NK-92 treated with Interleukin-12 subunit alpha and Interleukin-12 subunit beta, amount 100 ng/mL, for 24 hours (cell line): ENCODE data around the gene RIMBP2.

Source experiments
- DNase-seq: peaks from one replicate; lab custom pipeline; 2025; lab: John Stamatoyannopoulos, UW

Gene RIMBP2

GRCh38 chr12:130504110-130504839, 211.8 kb downstream of the RIMBP2 start:
- DNase-seq = no peak

GRCh38 chr12:130501821-130502220, 214.3 kb downstream of the RIMBP2 start:
- no peak for DNase-seq

DNA sequence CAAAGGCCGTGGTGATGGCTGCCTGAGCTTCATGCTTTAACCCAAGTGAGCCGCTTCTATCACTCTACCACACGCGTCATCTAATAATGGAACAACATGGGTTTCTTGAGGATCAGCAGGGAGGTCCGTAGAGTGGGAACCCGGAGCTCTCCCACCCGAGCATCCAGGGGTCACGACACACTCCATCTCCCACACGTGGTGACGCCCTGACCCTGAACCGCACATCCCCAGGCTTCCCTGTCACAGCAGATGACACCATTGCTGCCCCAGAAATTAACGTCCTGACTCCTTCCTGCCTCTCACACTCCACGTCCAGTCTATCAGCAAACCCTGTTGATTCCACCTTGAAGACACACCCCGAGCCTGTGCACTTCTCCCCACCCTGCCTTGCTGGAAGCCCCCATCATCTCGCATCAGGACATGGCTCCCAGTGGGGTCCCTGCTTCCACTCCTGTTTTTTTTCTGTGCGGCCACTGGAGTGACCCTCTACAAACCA, 215.2 kb downstream of the RIMBP2 start:
- no peak for DNase-seq

DNA sequence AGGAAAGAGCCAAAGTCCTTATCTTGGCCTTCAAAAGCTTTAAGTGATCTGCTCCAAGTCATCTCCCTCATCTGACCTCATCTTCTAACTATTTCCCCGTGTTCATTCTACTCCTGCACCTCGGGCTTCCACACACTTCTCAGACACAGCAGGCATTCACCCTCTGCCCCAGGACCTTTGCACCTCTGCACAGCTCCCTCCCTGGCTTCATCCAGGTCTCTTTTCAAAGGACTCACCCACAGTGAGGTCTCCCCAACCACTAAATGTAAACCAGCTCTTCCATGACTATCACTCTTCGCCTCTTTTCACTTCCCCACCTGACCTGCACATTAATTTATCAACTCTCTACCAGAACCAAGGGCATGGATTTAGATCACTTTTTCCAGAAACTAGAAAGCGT, 216.6 kb downstream of the RIMBP2 start:
- DNase-seq = no peak

GRCh38 chr12:130498589-130499385, 217.3 kb downstream of the RIMBP2 start:
- DNase-seq = no peak

- DNase-seq = no peak
These were observed 218.1 kb downstream of the RIMBP2 start for GRCh38 chr12:130497991-130498390.

- DNase-seq = no peak
These were observed 218.8 kb downstream of the RIMBP2 start for GRCh38 chr12:130497321-130497720.

DNA sequence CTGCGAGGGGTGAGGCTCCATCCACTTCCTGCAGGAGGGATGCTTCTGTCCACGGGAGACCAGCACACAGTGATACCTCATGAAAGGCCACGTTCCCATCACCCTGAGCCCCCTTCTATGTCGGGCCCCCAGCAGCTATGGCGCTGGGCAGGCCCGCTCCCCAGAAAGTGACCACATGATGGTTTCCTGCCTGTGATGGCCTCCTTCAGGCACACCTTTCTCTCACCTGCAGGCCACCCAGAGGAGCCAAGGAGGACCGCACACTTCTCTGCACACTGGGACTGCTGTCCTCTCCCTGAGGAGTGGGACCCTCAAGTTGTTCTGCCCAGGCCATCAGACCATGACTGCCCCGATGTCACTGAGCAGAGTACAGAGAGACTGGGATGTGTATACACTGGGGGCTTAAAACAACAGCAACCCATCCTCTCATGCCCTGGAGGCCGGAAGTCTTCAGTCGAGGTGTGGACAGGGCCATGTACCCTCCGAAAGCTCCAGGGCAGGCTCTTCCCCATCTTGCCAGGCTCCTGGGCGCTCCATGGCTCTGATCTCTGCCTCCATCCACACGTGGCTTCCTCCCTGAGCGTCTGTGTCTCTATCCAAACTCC, 219.5 kb downstream of the RIMBP2 start:
- DNase-seq = no peak

DNA sequence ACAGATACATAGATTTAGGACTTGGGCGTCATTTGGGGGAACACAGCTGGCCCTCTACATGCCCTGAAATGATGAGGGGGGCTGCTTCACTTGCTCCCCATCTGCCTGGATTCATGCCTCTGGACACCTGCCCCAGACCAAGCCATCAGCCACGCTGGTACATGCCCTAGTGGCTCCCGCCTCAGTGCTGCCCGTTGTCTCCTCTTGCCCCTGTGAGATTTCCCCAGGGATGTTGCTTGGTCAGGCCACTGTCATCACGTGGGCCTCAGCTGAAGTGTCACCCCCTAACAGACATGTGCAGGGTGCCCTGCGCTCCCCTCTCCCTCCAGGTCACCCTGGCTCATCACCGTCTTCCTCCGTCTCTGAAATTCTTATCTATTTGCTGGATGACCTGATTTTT, 220.9 kb downstream of the RIMBP2 start:
- DNase-seq = no peak

DNA sequence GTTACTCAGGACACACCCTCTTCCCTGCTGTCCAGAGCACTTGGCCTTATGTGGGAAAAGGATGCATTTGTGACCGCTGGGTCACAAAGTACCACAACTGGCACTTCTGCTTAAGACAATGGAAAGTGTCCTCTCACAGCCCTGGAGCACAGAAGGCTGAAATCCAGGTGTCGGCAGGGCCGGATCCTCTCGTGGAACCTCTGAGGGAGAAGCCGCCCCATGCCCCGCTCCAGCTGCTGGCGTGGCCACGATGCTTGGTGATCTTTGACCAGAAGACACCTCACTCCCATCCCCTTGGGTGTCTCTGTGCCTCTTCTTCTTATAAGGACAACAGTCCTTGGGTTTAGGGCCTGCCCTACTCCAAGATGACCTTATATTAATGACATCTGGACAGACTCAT, 221.4 kb downstream of the RIMBP2 start:
- no peak for DNase-seq

DNA sequence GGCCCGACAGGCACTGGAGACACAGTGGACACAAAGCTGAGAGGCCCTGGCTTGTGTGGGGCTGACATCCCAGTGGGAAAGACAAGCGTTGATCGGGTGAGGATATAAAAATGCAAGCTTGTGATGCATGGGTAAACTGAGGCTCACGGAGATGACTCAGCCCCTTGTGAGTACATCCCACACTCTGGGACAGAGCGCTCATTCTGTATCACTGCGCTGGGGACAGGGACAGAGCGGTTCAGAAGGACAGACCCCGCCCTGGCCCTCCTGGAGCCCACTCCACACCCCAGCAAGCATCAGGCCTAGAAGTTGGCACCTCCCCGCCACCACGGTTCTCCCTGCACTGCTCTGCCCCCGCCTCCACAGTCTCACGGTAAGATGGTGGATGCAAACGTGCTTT, 222.1 kb downstream of the RIMBP2 start:
- DNase-seq = no peak

GRCh38 chr12:130491421-130492357, 224.4 kb downstream of the RIMBP2 start:
- no peak for DNase-seq

- DNase-seq = no peak
These were observed 225.4 kb downstream of the RIMBP2 start for GRCh38 chr12:130490674-130491073.

DNA sequence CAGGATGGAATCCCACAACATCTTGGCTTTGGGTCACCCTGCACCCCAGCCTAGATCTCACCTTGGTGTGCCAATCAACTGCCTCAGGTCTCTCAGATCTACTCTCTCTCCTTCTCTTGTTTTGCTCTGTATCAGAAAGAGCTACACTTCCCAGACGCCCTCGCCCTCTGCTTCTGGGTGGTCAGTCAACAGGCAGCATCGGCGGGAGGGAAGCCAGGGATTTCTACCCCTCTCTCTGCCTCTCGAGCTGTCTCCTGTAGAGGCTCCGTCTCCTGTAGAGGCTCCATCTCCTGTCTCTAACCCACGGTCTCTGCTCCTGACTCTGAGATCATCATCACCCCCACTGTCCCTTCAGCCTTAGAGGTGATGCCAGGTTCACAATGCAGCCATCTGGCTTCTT, 226.8 kb downstream of the RIMBP2 start:
- no peak for DNase-seq

DNA sequence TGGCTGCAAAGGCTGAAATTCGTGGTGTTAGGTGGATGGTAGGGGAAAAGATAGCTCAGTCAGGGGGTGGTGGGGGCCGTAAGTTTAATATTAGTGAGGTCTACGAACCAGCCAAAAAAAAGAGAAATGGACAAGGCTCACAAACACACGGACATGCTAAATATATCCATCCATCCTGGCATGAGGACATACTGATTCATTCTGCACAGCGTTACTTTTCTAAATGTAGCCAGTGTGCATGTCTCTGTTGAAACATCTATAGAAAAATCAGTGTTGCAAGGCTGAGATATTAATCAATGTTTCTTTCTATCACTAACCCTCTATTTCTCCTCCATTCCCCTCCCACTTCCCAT, 227.8 kb downstream of the RIMBP2 start:
- DNase-seq = no peak

- DNase-seq = no peak
These were observed 228.3 kb downstream of the RIMBP2 start for GRCh38 chr12:130487636-130488357.

DNA sequence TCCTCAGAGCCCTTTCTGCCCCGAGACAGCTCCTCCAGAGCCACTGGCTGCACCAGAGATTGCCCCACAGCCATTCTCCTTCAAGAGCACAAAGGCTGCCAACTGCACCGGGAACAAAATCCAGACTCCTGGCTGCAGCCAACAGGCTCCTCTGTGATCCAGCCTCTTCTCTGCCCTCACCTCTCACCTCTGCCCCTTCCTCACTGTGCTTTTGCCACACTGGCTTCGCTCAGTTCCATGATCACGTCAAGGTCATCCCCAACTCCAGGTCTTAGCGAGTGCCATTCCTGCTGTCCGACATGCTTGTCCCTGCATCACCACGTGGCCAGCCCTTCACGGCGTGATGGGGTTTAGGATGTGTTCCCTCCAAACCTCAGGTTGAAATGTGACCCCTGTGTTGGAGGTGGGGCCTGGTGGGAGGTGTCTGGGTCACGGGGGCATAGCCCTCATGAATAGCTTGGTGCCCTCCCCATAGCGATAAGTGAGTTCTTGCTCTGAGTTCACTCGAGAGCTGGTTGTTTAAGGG, 229.1 kb downstream of the RIMBP2 start:
- DNase-seq = no peak

GRCh38 chr12:130486146-130486435, 230.0 kb downstream of the RIMBP2 start:
- DNase-seq = no peak

GRCh38 chr12:130485291-130486145, 230.6 kb downstream of the RIMBP2 start:
- DNase-seq = no peak

- no peak for DNase-seq
These were observed 231.9 kb downstream of the RIMBP2 start for GRCh38 chr12:130484221-130484620.
